M059J (cell line): ENCODE data around the gene VN1R5. TPM values are rescaled to one million over a fixed set of nuclear protein-coding genes. Genes with fewer than 3 reads are reported as not detected.
"Not testable (repeated sequence)": the region's sequence is repeated elsewhere in the genome, so short reads cannot be mapped to it uniquely, and the experiment has no call there.

ENCODE experiments used
- DNase-seq: peaks from one replicate; pipeline ENCODE4 v3.0.0-alpha.2; 2012; ENCODE audit warnings: low read depth
- total RNA-seq: library from RNA; depleted of rRNA; stranded (reverse); fragments of >200 nt; shearing (Covaris generic); gene quantifications from 2 replicates; pipeline ENCODE4 v1.2.3, GENCODE V29; 2014; rRNA removed

The VN1R5 gene
- total RNA-seq: not detected in 2 replicates

DNA sequence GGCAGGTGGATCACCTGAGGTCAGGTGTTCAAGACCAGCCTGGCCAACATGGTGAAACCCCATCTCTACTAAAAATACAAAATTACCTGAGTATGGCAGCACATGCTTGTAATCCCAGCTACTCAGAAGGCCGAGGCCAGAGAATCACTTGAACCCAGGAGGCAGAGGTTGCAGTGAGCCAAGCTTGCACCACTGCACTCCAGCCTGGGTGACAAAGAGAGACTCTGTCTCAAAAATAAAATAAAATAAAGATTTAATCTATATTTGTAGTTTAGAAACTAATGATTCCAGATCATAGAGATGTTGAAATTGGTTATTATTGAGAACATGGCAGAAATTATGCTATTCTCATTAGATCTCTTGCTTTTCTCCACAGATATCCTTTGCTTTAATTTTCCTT, at the start of gene VN1R5:
Gene VN1R5 (plus strand): TSS at position 301 of the 400 bp plus-strand sequence.
- not testable (repeated sequence) for DNase-seq

DNA sequence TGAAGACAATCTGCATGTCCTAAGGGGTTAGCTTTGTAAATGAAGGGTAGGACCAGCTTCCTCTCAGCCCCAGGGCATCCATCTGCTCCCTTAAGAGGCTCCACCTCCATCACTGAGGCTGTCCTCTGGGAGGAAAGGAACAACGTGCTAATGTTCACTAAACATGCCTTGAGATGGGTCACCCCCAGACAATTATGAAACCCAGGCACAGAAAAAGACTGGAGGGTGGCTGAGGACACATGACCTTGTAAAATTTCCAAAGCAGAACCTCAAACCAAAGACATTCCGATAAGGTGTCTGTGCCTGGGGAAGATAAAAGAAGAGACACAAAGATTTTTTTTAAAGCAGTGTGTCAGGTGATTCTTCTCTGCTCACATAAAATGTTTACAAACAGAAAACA, 46.5 kb upstream of the VN1R5 start:
- peak; percentile 21 for DNase-seq

DNA sequence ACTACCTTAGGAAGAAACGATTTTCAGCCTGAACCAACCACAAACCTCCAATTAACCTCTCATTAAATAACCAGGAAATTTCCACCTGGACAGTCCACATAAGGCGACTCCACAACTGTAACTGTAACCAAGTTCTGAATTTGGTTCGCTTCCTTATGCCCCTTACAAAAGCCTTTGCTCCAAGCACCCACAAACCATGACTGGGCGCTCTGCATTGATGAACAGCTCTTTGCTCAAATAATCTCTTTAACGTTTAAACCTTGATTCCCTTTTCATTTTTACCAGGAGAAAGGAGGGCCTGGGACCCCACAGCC, 45.9 kb upstream of the VN1R5 start:
- no peak for DNase-seq

DNA sequence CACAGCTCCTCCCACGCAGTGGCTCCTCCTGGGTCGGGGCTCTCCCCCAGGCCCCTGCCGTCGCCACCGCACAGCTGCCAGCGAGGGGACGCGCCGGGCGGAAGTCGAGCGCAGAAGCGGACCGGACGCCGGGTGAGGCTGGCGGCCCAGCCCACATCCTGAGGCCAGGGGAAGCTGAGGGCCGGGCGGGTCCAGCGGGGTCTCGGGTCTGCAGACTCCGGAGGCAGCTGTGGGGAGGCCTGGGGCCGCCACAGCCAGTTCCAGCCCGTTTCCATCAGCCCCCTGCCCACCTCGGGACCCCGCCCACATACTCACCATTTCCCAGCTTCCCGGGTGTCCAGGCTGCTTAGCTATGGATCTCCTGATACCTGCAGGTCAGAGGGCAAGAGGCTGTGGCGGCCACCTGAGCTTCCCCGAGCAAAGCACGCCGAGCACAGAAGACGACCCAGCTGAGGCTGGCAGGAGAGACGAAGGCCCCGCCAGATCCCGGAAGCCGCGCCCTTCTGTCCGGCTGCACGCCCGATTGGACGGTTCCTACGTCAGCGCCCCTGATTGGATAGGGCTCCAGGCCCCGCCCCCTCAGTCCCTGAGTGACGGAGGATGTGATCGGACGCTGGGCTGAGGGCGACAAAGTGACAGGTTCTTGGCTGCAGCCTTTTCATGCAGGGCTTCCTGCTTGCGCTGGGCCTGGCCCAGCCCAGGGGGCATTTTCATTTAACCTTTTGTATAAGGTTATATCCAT, 45.3 kb upstream of the VN1R5 start:
- DNase-seq: peak; percentile 95

DNA sequence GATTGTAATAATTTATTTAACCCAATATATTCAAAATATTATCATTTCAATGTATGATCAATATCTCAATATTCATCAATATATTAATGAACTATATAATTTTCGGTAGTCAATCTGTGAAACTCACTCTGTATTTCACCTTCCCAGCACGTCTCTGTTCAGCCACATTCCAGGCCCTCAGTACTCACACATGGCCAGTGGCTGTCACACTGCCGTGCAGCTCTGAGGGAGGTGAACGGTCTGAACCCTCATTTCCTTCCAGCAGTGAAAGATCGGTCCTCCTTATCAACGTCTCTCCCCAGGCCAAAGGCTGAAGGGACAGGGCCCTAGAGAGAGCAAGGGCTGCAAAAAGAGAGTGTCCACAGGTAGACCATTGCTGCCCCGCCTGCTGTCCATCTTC, 44.5 kb upstream of the VN1R5 start:
- DNase-seq: no peak

DNA sequence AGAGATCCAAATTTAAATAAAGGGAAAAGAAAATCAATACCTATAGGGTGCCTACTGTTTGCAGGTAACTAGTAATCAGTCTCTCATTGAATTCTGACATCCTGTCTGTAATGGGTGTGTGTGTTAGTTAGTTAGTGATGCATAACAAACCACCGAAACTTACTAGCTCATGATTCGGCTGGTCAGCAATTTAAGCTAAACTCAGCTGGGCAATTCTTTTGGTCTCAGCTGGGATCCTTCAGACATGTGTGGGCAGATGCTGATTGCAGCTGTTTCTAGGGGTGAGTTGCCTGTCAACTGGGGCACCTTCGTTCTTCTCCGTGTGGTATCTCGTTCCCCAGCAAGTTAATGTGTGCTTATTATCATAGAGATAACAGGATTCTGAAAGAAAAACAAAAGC, 43.9 kb upstream of the VN1R5 start:
- no peak for DNase-seq

DNA sequence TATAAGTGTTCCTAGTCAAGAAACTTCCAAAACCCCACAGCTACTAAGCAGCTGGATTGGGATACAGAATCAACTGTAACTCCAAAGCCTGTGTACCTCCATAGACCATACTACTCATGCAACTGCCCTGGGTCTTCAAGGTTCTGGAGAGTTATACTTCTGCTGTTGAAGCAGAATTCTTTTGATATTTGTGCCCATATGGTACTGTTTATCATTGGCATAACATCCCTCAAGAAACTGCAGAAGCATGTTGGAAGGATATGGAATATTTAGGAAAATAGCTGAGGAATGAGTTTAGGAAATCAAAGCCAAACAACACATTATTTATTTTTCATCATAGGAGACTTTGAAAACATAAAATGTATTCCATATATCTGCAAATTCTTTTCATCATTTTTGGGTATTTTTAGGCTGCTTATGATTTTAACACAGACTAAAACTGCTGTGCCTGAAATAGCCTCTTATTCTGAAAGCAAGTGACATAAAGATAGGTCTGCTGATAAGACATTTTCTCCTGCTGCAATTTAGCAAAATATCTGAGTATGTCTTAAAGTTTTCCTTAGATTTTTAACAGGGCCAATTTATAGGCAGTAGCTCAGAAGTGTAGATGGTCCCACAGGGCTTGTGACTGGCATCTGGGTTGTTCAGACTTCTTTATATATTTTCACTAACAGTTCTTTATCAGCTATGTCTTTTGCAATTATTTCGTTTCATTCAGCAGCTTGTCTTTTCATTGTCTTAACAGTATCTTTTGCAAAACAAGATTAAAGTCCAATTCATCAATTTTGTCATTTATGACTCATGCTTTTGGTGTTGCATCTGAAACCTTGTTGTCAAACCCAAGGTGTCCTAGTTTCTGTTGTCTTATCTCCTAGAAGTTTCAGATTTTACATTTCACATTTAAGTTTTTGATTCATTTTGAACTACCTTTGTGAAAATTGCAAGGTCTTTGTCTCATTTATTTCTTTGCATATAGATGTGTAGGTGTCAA, 43.0 kb upstream of the VN1R5 start:
- DNase-seq: no peak

DNA sequence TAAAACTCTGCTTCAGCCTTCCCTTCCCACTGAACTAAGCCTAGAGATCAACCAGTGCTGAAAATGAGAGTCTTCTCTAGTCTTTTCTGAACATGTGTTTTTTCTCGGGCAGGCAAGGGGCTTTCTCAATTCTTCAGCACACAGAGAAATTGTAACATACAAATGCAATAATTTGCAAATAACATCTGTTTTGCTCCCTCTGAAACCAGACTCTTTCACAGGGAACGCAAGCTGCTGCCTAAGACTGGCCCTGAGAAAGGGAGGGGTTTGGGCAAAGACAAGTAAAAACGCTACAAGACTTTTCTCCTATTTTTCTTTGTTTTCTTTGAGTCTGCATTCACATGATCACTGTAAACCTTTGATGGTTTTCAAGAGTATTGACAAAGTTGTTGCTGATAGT, 39.6 kb upstream of the VN1R5 start:
- no peak for DNase-seq

DNA sequence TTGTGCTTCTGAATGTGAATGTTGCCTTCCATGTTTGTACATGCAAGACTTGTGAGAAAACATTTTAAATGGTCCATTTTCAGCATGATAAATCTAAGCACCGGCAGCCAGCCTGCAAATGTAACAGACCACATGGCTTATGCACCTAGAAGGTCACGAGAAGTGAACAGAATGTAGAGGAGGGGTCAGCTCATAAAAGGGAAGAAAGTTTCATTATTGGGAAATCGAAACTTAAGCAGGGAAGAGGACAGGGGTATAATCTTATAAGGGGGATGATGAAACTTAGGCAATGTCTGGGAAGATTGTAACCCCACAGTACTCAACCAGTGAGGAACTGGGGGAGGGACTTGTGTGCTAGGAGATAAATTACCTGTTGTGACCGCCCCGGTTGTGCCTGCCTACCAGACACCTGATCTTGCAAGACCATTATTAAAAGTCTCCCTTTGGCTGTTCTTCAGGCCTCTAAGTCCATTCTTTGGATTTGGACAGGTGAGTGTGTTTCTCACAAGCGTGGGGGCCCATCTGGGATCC, 37.7 kb upstream of the VN1R5 start:
- no peak for DNase-seq

DNA sequence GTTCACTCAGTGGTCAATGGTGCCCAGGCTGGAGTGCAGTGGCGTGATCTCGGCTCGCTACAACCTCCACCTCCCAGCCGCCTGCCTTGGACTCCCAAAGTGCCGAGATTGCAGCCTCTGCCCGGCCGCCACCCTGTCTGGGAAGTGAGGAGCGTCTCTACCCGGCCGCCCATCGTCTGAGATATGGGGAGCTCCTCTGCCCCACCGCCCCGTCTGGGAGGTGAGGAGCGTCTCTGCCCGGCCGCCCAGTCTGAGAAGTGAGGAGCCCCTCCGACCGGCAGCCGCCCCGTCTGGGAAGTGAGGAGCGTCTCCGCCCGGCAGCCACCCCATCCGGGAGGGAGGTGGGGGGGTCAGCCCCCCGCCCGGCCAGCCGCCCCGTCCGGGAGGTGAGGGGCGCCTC, 35.6 kb upstream of the VN1R5 start:
- not testable (repeated sequence) for DNase-seq

DNA sequence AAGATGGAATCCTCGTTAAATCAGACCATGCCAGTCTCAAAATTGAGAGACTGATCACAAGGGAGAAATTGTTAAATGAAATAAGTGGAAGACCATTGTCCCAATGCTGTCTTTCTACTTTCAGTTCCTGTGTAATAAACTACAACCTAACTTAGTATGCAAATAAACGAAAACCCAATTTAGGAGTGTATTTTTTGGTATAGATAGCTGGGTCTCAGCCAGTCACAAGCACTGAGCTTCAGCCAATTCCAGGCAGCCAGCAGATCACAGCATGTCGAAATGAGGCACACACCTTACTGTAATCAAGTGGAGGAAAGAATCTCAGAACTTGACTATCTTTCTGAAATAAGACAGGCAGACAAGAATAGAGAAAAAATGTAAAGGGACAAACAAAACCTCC, 33.0 kb upstream of the VN1R5 start:
- DNase-seq: no peak

DNA sequence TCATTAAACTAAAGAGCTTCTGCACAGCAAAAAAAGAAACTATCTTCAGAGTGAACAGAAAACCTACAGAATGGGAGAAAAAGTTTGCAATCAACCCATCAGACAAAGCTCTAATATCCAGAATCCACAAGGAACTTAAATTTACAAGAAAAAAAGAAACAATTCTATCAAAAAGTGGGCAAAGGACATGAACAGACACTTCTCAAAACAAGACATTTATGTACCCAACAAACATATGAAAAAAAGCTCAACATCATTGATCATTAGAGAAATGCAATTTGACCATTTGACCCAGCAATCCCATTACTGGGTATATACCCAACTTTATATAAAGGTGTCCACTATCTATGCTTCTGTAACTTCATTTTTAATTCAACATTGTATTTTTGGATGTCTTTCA, 31.1 kb upstream of the VN1R5 start:
- DNase-seq: no peak

DNA sequence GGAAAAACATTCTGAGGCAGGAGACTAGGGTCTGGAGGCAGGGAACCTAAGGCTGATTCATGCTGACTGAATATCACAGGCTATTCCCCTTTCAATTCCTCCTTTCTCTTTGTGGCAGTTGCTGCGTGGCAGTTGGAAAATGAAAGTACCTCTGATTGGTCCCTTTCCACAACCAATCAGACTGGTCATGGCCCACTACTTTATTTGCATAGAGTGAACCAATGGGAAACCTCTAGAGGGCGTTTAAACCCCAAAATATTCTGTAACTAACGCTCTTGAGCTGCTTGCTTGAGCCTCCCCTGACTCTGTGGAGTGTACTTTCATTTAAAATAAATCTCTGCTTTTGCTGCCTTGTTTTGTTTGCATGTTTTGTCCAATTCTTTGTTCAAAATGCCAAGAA, 27.7 kb upstream of the VN1R5 start:
- DNase-seq: peak; percentile 37

DNA sequence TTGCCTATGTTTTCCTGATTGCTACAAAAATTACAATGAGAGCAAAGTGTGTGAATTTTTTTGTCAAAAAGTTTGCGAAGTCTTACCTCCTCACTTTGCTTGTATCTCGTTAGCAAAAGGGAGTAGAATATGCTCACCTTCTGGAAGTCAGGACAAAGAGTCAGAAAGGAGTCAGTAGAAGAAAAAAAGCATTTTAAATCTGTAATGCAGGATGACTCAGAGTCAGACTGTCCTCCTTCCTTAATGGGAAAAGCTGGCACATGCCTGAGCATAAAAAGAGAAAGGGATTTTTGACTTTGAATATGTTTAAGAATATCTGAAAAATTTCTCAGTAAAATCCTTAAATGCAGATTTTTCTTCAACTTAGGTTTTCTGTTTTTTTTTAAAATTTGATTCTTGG, 14.2 kb upstream of the VN1R5 start:
- DNase-seq: peak; percentile 18

DNA sequence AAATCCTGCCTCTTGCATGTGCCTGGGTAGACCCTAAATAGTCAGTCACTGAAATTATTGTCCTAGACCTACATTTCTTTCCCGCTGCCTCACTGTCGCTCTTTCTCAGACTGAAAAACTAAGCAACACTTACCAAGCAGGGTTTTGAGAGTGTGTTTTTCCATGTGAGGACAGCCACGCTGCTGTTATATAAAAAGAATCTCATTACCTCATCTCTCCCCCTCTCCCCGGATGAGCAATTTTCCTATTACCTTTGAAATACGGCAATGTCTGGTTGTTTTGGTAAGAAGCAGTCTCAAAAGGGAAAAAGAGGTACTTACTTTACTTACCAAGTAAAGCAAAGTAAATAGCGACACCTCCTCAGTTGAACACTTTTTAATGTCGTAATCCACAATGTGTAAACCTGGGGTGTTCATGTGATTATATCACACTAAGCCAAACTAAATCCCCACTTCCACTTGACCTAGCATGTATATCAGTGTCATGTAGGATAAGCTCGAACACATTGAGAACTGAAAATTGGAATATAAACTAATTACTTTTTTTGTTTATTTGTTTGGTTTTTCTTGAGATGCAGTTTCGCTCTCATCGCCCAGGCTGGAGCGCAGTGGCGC, 12.2 kb upstream of the VN1R5 start:
- peak; percentile 3 for DNase-seq

DNA sequence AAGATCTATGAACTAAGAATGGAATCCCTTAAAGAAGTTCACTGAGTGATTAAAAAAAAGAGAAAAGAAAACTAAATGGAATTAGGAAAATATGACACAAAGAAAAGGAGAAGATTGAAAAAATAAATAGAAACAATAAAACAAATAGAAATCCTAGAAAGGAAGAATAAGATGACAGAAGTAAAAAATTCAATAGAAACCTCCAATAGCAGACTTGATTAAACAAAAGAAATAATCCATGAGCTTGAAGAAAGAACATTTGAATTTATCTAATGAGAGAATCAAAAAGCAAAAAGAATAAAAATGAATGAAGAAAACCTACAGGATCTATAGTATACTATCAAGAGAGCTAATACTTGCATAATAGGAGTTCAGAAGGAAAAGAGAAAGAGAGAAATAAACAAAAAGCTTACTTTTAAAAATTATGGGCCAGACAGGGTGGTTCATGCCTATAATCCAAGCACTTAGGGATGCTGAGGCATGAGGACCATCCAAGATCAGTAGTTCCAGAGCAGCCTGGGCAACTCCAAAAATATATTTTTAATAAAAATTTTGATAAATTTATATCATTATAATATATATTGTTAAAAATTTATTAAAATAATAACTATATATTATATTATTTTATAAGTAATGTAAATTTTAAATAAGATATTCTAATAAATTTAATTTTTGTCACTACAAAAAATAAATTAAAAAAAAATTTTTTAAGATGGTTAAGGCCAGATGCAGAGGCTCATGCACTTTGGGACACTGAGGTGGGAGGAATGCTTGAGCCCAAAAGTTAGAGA, 9.4 kb upstream of the VN1R5 start:
- DNase-seq: no peak

DNA sequence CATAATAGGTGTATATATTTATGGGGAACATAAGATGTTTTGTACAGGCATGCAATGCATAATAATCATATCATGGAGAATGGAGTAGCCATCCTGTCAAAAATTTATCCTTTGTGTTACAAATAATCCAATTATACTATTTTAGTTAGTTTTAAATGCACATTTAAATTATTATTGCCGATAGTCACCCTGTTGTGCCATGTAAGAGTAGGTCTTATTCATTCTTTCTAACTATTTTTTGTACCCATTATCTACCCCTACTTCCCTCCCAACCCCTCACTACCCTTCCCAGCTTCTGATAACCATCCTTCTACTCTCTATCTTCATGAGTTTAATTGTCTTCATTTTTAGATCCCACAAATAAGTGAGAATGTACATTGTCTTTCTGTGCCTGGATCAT, 8.3 kb upstream of the VN1R5 start:
- no peak for DNase-seq

DNA sequence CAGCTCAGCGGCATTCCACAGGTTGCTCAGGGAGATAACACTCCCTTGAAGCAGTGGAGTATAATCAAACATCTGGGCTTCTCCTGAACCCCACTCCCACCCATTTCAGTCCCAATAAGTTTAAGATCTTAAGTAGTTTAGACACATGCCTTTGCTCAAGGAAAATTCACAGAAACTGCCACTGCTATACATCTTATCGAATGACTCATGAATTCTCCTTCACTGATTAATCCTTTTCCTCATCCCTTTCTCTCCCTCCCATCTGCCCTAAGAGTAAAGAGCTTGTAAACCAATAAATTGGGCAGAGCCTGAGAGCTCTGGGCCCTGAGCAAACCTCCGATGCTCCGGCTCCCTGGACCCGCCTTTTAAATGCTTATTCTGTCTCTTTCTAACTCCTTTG, 10.2 kb downstream of the VN1R5 start:
- DNase-seq: peak; percentile 29

DNA sequence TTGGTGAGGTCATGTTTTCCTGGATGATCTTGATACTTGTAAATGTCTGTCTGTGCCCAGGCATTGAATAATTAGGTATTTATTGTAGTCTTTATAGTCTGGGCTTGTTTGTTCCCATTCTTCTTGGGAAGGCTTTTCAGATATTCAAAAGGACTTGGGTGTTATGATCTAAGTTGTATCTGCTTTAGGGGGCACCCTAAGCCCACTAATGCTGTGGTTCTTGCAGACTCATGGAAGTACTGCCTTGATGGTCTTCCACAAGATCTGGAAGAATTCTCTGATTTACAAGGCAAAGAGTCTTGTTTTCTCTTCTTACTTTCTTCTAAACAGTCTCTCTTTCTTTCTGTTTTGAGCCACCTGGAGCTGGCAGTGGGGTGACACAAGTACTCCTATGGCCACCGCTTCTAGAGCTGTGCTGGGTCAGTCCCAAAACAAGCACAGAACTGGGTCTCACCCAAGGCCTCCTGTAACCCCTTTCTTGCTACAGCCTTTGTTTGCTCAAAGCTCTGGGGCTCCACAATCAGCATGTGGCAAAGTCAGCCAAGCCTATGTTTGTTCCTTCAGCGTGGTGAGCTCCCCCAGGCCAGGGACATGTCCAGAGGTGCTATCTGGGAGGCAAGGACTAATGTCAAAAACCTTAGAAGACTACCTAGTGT, 12.6 kb downstream of the VN1R5 start:
- DNase-seq: no peak

DNA sequence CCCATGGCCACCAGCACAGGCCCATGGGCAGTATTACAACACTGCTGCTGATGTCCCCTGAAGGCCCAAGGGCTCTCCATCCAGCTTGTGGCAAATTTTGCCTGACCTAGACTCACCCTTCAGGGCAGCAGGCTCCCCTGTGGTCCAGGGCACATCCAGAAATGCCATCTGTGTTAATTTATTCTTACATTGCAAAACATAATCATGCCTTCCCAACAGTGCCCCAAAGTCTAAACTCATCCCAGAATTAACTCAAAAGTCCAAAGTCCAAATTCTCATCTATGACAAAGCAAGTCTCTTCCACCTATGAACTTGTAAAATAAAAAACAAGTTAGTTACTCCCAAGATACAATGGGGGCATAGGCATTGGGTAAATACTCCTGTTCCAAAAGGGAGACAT, 13.3 kb downstream of the VN1R5 start:
- no peak for DNase-seq

DNA sequence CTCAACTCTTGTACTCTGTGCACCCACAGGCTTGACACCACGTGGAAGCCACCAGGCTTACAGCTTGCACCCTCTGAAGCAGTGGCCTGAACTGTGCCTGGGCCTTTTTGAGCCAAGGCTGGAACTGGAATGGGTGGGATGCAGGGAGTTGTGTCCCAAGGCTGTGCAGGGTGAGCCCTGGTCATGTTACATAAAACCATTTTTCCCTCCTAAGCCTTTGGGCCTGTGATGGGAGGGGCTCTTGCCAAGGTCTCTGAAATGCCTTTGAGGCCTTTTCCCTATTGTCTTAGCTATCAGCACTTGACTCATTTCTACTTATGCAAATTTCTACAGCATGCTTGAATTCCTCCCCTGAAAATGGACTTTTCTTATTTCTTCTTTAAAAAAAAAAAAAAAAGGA, 14.1 kb downstream of the VN1R5 start:
- DNase-seq: no peak
